Activated CD4-positive, CD25-positive, alpha-beta regulatory T cell (primary cell): ENCODE results near the gene USP9X.
A peak's percentile ranks its signal among the peaks of the same experiment; 100 is the strongest.
"Not testable (repeated sequence)": the region's sequence is repeated elsewhere in the genome, so short reads cannot be mapped to it uniquely, and the experiment has no call there.

ENCODE experiments used
- DNase-seq, 4 experiments: peaks; one replicate each; lab custom pipeline; 2025; lab: John Stamatoyannopoulos, UW

Gene USP9X

DNA sequence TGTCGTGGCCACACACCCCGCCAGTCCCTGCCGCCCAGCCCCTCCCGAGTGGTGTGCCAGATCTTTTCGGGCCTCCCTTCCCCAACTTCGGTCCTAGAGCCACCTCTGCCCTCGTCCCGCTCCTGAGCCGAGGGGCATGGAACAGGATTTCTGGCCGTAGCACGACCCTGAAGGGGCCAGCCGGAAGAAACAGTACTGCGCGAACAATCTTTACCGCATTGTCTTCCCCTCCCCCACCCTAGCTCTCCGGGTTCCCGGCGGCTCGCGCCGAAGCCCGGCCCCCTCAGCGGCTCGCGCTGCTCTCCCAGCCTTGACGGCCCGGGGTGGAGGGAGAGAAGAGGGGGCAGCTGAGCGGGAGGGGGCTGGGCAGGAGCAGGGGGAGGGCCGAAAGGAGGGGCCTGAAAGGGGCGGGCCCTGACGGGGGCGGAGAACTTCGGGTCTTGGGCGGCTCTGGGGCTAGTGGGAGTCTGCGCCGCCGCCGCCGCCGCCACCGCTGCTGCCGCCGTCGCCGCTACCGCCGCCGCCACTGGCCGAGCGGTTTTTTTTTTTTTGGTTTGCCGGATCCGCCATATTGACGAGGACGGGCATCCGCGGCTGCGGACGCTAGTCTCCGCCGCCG, at the start of gene USP9X:
TSS of gene USP9X (plus strand) at position 553 of the 619 bp plus-strand sequence. CDS start 38,184 bp downstream, outside the sequence.
- DNase-seq: peak; percentile 48 to 79 (median 66)

DNA sequence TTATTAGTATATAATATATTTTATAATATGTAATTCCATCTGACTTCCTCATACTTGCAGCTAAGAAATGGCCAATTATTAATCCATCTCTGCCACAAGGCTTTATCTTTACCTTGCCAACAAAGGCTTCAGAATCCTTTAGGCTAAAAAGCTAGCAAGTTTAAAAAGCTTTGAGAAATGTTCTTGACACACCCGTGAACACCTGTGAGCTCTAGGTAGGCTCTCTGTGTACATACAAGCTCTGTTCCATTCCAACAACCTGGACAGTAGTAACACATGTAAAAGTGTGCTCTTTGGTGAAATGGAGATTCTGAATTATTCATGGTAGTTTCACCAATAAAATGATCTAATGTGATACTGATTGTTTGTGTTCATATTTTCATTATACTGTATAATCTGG, 49.7 kb upstream of the USP9X start:
- DNase-seq: no peak

DNA sequence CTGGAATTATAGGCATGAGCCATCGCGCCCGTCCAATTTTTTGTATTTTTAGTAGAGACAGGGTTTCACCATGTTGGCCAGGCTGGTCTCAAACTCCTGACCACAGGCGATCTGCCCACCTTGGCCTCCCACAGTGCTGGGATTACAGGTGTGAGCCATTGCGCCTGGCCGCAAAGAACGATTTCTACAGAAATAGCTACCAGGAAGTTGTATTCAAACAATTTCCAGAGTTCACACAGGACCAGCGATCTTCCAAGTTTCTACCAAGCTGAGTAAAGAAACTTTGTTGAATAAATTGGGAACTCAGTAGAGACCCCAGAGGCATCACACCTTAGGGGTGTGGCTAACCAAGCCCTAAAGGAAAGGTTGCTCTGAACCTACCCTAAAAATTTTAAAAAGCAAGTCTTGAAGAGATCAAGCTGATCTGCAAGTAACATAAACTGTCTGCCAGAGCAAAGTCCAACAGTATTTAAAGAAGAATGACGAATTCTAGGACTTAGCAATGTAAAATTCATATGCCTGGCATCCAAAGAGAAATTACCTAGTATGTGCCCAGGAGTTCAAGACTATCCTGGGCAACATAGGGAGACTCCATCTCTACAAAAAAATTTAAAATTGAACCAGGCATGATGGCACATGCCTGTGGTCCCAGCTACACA, 48.4 kb upstream of the USP9X start:
- no peak for DNase-seq

DNA sequence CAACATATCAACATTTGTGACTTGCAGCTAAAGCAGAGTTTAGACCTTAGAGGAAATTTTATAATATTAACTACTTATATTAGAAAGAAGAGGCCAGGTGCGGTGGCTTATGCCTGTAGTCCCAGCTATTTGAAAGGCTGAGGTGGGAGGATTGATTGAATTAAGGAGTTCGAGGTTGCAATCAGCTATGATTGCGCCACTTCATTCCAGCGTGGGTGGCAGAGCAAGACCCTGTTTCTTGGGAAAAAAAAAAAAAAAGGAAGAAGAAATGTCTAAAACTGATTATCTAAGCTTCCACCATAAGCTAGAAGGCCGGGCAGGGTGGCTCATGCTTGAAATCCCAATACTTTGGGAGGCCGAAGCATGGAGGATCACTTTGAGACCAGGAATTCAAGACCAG, 42.0 kb upstream of the USP9X start:
- DNase-seq: no peak

DNA sequence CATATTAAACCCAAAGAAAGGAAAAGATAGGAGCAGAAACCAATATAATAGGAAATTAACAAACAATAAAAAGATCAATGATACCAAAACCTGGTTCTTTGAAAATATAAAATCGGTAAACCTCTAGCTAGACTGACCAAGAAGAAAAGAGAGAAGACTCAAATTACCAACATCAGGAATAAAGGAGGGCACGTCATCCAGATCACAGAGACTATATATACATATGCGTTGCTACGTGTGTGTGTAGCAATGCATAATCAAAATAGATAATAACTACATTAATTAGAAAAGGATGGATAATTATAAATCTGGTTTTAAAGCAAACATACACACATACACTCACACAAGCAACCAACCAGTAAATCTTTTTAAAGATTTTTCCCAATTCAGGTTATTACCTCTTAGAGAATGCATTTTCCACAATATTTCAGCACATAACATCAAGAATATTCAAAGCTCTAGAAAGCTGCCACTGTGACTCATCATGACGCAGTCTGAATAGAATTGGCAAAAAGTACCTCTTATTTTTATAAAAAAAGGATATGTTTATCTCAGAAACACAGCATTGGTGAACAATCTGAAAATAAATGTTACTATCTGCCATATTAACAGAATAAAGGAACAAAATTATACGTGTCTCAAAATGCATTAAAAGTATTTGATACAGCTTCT, 41.4 kb upstream of the USP9X start:
- no peak for DNase-seq

- no peak for DNase-seq
These were observed 39.2 kb upstream of the USP9X start for GRCh38 chrX:41045960-41046567.

GRCh38 chrX:41047878-41048534, 37.2 kb upstream of the USP9X start:
- DNase-seq: no peak

GRCh38 chrX:41050359-41050758, 34.9 kb upstream of the USP9X start:
- no peak for DNase-seq

- no peak for DNase-seq
These were observed 34.0 kb upstream of the USP9X start for GRCh38 chrX:41051288-41051687.

- DNase-seq: no peak
These were observed 29.5 kb upstream of the USP9X start for GRCh38 chrX:41055740-41056139.

GRCh38 chrX:41063276-41063675, 22.0 kb upstream of the USP9X start:
- not testable (repeated sequence) for DNase-seq

GRCh38 chrX:41064018-41064417, 21.2 kb upstream of the USP9X start:
- DNase-seq: no peak

GRCh38 chrX:41066391-41066790, 18.9 kb upstream of the USP9X start:
- no peak for DNase-seq

DNA sequence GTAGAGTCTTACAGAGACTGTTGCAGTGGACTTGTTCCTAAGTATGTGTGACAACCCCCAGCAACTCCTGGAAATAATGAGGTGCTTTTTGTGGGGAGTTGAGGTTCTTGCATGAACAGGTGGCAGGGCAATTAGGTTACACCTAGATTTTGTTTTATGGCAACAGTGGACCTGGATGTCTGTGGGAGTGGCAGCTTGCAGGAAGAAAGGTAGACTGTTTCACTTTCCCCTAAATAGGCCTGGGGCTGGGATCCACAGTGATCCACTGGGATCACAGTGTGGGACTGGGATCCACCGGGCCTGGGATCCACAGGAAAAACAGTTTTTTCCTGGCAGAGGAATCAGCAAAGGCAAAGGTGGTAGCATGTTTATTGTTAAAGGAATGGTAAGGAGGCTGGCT, 18.3 kb upstream of the USP9X start:
- no peak for DNase-seq

DNA sequence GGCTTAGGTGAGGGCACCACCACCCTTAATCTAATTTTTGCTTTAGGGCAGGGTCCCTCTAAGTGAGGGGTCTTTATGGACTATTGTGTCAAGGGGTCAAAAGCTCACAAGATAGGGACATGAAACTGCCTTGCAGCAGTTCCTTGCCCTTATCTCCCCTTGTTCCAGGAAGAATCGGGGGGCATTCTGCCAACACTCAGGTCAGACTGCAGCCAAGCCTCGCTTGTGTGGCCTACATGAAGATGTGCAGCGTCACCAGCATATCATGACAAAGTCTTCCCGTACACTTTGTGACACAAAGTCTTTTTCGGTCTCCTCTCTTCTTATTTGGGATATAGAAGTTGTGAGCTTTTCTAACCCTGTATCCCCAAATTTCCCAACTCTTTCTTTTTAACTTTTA, 17.5 kb upstream of the USP9X start:
- DNase-seq: no peak

- DNase-seq: no peak
These were observed 8.5 kb upstream of the USP9X start for GRCh38 chrX:41076742-41077141.

- DNase-seq: no peak
These were observed 3.4 kb upstream of the USP9X start for GRCh38 chrX:41081821-41082220.

GRCh38 chrX:41082783-41083182, 2.5 kb upstream of the USP9X start:
- no peak for DNase-seq

GRCh38 chrX:41084044-41084892, 977 bp upstream of the USP9X start:
- peak; percentile 81 to 95 (median 86) for DNase-seq

- DNase-seq: peak; percentile 18 to 44 (median 30)
These were observed 250 bp downstream of the USP9X start for GRCh38 chrX:41085512-41085877.

DNA sequence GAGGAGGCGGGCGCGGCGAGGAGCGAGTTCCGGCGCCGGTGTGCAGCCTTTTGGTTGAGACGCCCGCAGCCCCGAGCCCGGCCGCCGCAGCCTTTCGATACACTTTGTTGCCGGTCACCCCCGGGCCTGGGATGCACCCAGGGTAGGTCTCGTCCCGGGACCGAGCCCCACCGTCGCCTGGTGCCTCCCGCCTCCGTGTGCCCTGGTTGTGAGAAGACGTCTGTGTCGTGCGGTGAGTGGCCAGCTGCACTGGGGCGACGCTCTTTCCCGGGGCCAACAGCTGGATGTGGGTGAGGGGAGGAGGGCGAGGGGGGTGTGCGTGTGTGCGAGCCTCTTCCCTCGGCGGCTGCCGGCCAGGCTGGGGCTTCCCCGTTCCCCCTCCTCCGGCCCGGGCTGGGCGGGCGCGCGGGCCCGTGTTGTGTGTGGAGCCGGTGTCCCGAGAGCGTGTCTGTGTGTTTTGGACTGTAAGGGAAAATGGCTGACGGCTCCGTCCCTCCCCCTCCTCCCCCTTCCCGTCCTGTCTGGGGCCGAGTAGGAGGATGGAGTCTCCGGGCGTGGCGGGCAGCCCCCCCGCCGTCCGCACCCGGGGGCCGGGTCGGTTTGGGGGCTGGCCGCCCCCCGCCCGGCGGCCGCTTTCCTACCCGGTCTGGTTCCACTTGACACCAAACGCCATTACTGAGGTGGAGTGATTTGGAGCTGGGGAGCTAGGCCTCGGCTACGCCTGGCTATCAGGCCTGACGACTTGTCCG, 807 bp downstream of the USP9X start:
- peak in 1 of 4 experiments; percentile 4 for DNase-seq
